T-cell (primary cell): ENCODE data around the gene MUC15. TPM values are rescaled to one million over a fixed set of nuclear protein-coding genes. Genes with fewer than 3 reads are reported as not detected.

ENCODE experiments used
- ATAC-seq, 4 experiments: fragments of 200-7000 bp in 3 of 4; fragments of 150-1000 bp in 1 of 4; cut with Tn5 transposase; replicated peaks in 1 of 4; 1 replicate in 3 of 4; 2 replicates in 1 of 4; pipeline ENCODE4 v1.10.0; 2021; ENCODE audit warnings: moderate library complexity in 3 of 4, mild to moderate bottlenecking in 2 of 4, moderate number of reproducible peaks in 1 of 4
- CTCF ChIA-PET, 2 donors: fragments of 300-600 bp; sonication (Branson Sonifier 250); formaldehyde crosslinking; loops; one replicate each; lab custom pipeline; 2022; ENCODE audit warnings: antibody characterized with exemption in 2 of 2; lab: Charles Lee
- POLR2A ChIA-PET, 2 donors: fragments of 300-600 bp; sonication (Branson Sonifier 250); formaldehyde crosslinking; loops; one replicate each; lab custom pipeline; 2022; ENCODE audit warnings: antibody characterized with exemption in 2 of 2; lab: Charles Lee
- DNase-seq, 35 experiments: peaks; one replicate each; pipeline versions ENCODE4 v3.0.0 to v3.0.0-alpha.2; 2013 to 2023
- H3K27ac ChIP-seq: one replicate; pipeline ENCODE4 v1.5.1; 2013; ENCODE audit warnings: low read length
- H3K27me3 ChIP-seq, 2 experiments: replicated peaks in 1 of 2; 1 replicate in 1 of 2; 2 replicates in 1 of 2; pipeline versions ENCODE4 v1.6.1 to v1.7.0; 2013; ENCODE audit warnings: low read length in 1 of 2, mixed read lengths in 1 of 2; ENCODE audit not compliant: control insufficient read depth in 2 of 2, insufficient read depth in 2 of 2; ENCODE audit errors: extremely low read depth in 1 of 2
- H3K36me3 ChIP-seq, 2 donors: 1 replicate in 1 of 2; 2 replicates in 1 of 2; pipeline versions ENCODE4 v1.6.1 to v1.7.0; 2013; ENCODE audit warnings: low read length in 1 of 2; ENCODE audit not compliant: control insufficient read depth in 2 of 2, insufficient read depth in 1 of 2; ENCODE audit errors: extremely low read depth in 1 of 2
- H3K4me1 ChIP-seq, 2 experiments: 1 replicate in 1 of 2; 2 replicates in 1 of 2; pipeline versions ENCODE4 v1.6.1 to v1.7.0; 2013; ENCODE audit warnings: low read length in 2 of 2, mixed read lengths in 1 of 2; ENCODE audit not compliant: insufficient read depth in 2 of 2, control insufficient read depth in 1 of 2; ENCODE audit errors: extremely low read depth in 1 of 2
- H3K4me3 ChIP-seq, 2 donors: 1 replicate in 1 of 2; 2 replicates in 1 of 2; pipeline versions ENCODE4 v1.5.1 to v1.7.0; 2013; ENCODE audit warnings: mild to moderate bottlenecking in 2 of 2, low read length in 1 of 2, moderate library complexity in 1 of 2; ENCODE audit not compliant: control insufficient read depth in 1 of 2; ENCODE audit errors: extremely low read depth in 1 of 2
- H3K9me3 ChIP-seq: 2 replicates; pipeline ENCODE4 v1.7.0; 2013
- H3K27ac Mint-ChIP-seq, 2 donors: one replicate each; pipeline ENCODE4 v1.8.0; 2020 to 2021; ENCODE audit warnings: mild to moderate bottlenecking in 2 of 2, mixed read lengths in 2 of 2
- H3K27me3 Mint-ChIP-seq, 2 donors: one replicate each; pipeline ENCODE4 v1.8.0; 2021 to 2022; ENCODE audit warnings: mixed read lengths in 2 of 2
- H3K36me3 Mint-ChIP-seq: one replicate; pipeline ENCODE4 v1.8.0; 2021; ENCODE audit warnings: mixed read lengths
- H3K4me1 Mint-ChIP-seq, 3 donors: one replicate each; pipeline ENCODE4 v1.8.0; 2020 to 2022; ENCODE audit warnings: mixed read lengths in 3 of 3, mild to moderate bottlenecking in 1 of 3
- H3K4me3 Mint-ChIP-seq, 3 donors: one replicate each; pipeline ENCODE4 v1.8.0; 2020 to 2022; ENCODE audit warnings: mild to moderate bottlenecking in 3 of 3, mixed read lengths in 3 of 3, moderate library complexity in 3 of 3
- H3K9me3 Mint-ChIP-seq, 3 donors: one replicate each; pipeline ENCODE4 v1.8.0; 2020 to 2022; ENCODE audit warnings: mixed read lengths in 3 of 3
- WGBS: methylation state at CpG from one replicate; pipeline ENCODE4 v1.1.5; 2013; ENCODE audit warnings: missing lambda C conversion rate; ENCODE audit not compliant: insufficient coverage; 5-methylcytosine and 5-hydroxymethylcytosine counted together
- total RNA-seq, 35 experiments: library from RNA in 6 of 35; stranded (reverse) in 6 of 35; fragments of 120-200 nt in 1 of 35; gene quantifications; one replicate each; pipeline versions ENCODE4 v1.2.1 to v1.2.4 and lab custom pipeline; 2013 to 2026

MUC15 gene
- total RNA-seq, 5 donors from 2014 or later (not counting 1 experiment from before 2014, with no cell fraction given), result not detected

GRCh38 chr11:26578998-26579661 is 7.1 kb upstream of the MUC15 start:
- Histone ChIP-seq H3K9me3 (no peaks in the 10 kb centered on the region), H3K27ac (no peak overlapping the region), H3K27me3 (no peaks in the 10 kb centered on the region), H3K4me3 (no peak overlapping the region), H3K4me1 (no peaks in the 10 kb centered on the region), H3K36me3 (no peaks in the 10 kb centered on the region)
- Mint-ChIP-seq H3K36me3 (no peaks in the 10 kb centered on the region), H3K9me3 (peaks cover 0 to 12% (median 7%) of the 10 kb centered on the region in 3 donors), H3K27ac (no peak overlapping the region), H3K4me1 (no peaks in the 10 kb centered on the region), H3K4me3 (no peak overlapping the region), H3K27me3 (no peaks in the 10 kb centered on the region)
- WGBS, result no CpG with 5 or more reads among the region's 1 CpG
- POLR2A ChIA-PET, result no interaction called here
- no peak for ATAC-seq
- CTCF ChIA-PET, result interaction anchor here (0.5 to 0.6 kb wide), 2 partner anchors 255 to 302 kb away, joined by 3 to 4 read pairs; no protein-coding TSS in a partner anchor
- no peak for DNase-seq

- H3K27ac Mint-ChIP-seq, result no peak overlapping the region
- H3K4me3 ChIP-seq, result no peak overlapping the region
- ChIA-PET CTCF (no interaction called here), POLR2A (no interaction called here)
- no peak overlapping the region for H3K4me3 Mint-ChIP-seq
- H3K27ac ChIP-seq, result no peak overlapping the region
- WGBS, result 100% methylated on average over 3 of the region's 5 CpGs
- no peaks in the 10 kb centered on the region for H3K9me3 ChIP-seq
- no peaks in the 10 kb centered on the region for H3K4me1 ChIP-seq
- H3K27me3 Mint-ChIP-seq, result no peaks in the 10 kb centered on the region
- H3K9me3 Mint-ChIP-seq, result peaks cover 0 to 7% (median 4%) of the 10 kb centered on the region in 3 donors
- H3K36me3 ChIP-seq, result no peaks in the 10 kb centered on the region
- no peak for ATAC-seq
- H3K27me3 ChIP-seq, result no peaks in the 10 kb centered on the region
- no peaks in the 10 kb centered on the region for H3K4me1 Mint-ChIP-seq
- DNase-seq, result no peak
- no peaks in the 10 kb centered on the region for H3K36me3 Mint-ChIP-seq
Measured at GRCh38 chr11:26575946-26576345, 3.9 kb upstream of the MUC15 start.

- no peaks in the 10 kb centered on the region for H3K27me3 ChIP-seq
- Mint-ChIP-seq H3K36me3 (no peaks in the 10 kb centered on the region), H3K27ac (no peak overlapping the region), H3K4me3 (no peak overlapping the region), H3K4me1 (no peaks in the 10 kb centered on the region), H3K27me3 (no peaks in the 10 kb centered on the region), H3K9me3 (peaks cover 0 to 3% (median 0%) of the 10 kb centered on the region in 3 donors)
- no peaks in the 10 kb centered on the region for H3K4me1 ChIP-seq
- no CpG with 5 or more reads among the region's 2 CpGs for WGBS
- ChIA-PET CTCF (no interaction called here), POLR2A (no interaction called here)
- DNase-seq (no peak), ATAC-seq (no peak)
- no peaks in the 10 kb centered on the region for H3K9me3 ChIP-seq
- H3K4me3 ChIP-seq, result no peak overlapping the region
- H3K27ac ChIP-seq, result no peak overlapping the region
- H3K36me3 ChIP-seq, result no peaks in the 10 kb centered on the region
Measured at GRCh38 chr11:26573896-26574295, 1.8 kb upstream of the MUC15 start.

- no peaks in the 10 kb centered on the region for H3K9me3 ChIP-seq
- no peak overlapping the region for H3K4me3 ChIP-seq
- Mint-ChIP-seq H3K27ac (no peak overlapping the region), H3K4me1 (no peaks in the 10 kb centered on the region), H3K9me3 (peaks cover 0 to 3% (median 2%) of the 10 kb centered on the region in 3 donors), H3K36me3 (no peaks in the 10 kb centered on the region), H3K4me3 (no peak overlapping the region), H3K27me3 (no peaks in the 10 kb centered on the region)
- DNase-seq (no peak), ATAC-seq (no peak)
- 73% methylated on average over 6 of the region's 11 CpGs for WGBS
- H3K27ac ChIP-seq, result no peak overlapping the region
- H3K36me3 ChIP-seq, result no peaks in the 10 kb centered on the region
- ChIA-PET POLR2A (no interaction called here), CTCF (no interaction called here)
- no peaks in the 10 kb centered on the region for H3K27me3 ChIP-seq
- no peaks in the 10 kb centered on the region for H3K4me1 ChIP-seq
Measured at GRCh38 chr11:26572770-26573402, 823 bp upstream of the MUC15 start.

- no peak overlapping the region for H3K4me3 ChIP-seq
- CTCF ChIA-PET, result no interaction called here
- Mint-ChIP-seq H3K27ac (no peak overlapping the region), H3K27me3 (no peaks in the 10 kb centered on the region), H3K4me3 (no peak overlapping the region), H3K9me3 (peaks cover 0 to 7% (median 3%) of the 10 kb centered on the region in 3 donors), H3K4me1 (no peaks in the 10 kb centered on the region), H3K36me3 (no peaks in the 10 kb centered on the region)
- H3K9me3 ChIP-seq, result no peaks in the 10 kb centered on the region
- POLR2A ChIA-PET, result no interaction called here
- H3K4me1 ChIP-seq, result no peaks in the 10 kb centered on the region
- no peaks in the 10 kb centered on the region for H3K27me3 ChIP-seq
- no CpG with 5 or more reads among the region's 2 CpGs for WGBS
- no peak for DNase-seq
- no peak overlapping the region for H3K27ac ChIP-seq
- no peak for ATAC-seq
- H3K36me3 ChIP-seq, result no peaks in the 10 kb centered on the region
Measured at GRCh38 chr11:26569646-26570045, 2.4 kb downstream of the MUC15 start.

GRCh38 chr11:26558190-26558589 is 13.9 kb downstream of the MUC15 start:
- ATAC-seq (no peak), DNase-seq (no peak)
- no peaks in the 10 kb centered on the region for H3K4me1 ChIP-seq
- ChIA-PET CTCF (no interaction called here), POLR2A (no interaction called here)
- Mint-ChIP-seq H3K27ac (no peak overlapping the region), H3K9me3 (peaks cover 0 to 14% (median 9%) of the 10 kb centered on the region in 3 donors), H3K4me3 (no peak overlapping the region), H3K4me1 (no peaks in the 10 kb centered on the region), H3K27me3 (no peaks in the 10 kb centered on the region), H3K36me3 (no peaks in the 10 kb centered on the region)
- no peak overlapping the region for H3K27ac ChIP-seq
- H3K9me3 ChIP-seq, result no peaks in the 10 kb centered on the region
- no CpG with 5 or more reads among the region's 4 CpGs for WGBS
- no peaks in the 10 kb centered on the region for H3K36me3 ChIP-seq
- no peaks in the 10 kb centered on the region for H3K27me3 ChIP-seq
- H3K4me3 ChIP-seq, result no peak overlapping the region
